Fibroblast of the aortic adventitia (primary cell): ENCODE measurements around the gene WDR38. TPM values are rescaled to one million over a fixed set of nuclear protein-coding genes. Genes with fewer than 3 reads are reported as not detected.

Experiments used
- DNase-seq: peaks from one replicate; pipeline ENCODE4 v3.0.0-alpha.2; 2010; ENCODE audit warnings: low read depth
- H3K4me3 ChIP-seq: 2 replicates; pipeline ENCODE4 v1.5.1; 2011; ENCODE audit warnings: low read depth, mild to moderate bottlenecking, control low read depth, low read length, moderate library complexity
- CTCF ChIP-seq: IDR thresholded peaks from 2 replicates; pipeline ENCODE4 v1.5.1; 2011; ENCODE audit warnings: mild to moderate bottlenecking, low read length, control low read depth, inconsistent platforms; ENCODE audit not compliant: insufficient read depth
- total RNA-seq: library from RNA; depleted of rRNA; stranded (reverse); fragments of >200 nt; gene quantifications from 2 replicates; pipeline ENCODE4 v1.2.3, GENCODE V29; 2012; ENCODE audit warnings: low replicate concordance

Gene WDR38
- total RNA-seq, 1 donor: not detected

DNA sequence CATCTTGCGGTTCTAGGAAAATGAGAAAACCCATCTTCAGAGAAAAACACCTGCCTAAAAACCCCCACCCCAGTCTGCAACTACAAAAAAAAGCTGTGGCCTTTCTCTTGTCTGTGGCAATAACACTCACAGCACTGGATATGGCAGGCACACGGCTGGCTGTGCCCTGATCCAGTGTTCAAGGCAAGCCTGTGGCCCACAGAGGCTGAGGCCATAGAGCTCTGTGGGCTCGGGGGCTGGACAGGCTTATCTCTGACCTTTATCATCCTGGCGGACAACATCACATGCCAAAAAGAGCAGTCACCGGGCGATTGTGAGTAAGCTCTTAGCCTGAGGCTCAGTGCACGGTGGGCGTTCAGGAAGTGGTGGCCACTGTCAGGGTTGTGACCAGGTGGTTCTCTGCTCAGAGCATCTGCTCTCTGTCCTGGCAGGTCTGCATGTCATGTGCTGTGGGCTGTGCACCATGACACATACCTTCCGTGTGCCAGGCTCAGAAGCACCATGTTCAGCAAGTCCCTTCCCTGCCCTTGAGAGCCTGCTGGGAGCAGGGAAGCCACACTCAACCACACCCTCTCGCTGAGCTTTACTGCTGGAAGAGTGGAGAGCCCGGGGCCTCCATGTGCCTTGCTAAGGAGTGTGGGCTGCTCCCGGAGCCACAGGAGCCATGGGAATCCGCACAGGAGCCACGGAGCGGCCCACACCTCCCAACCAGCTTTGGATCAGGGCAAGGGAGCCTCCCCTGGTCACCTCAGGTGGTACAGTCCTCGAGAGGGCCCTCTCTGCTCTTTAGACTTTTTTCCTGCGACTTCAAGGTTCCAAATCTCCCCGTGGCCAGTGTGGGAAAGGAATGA is 34.6 kb upstream of the WDR38 start:
- TF ChIP-seq CTCF: no peak
- peak; percentile 37 for DNase-seq
- no peak overlapping the region for H3K4me3 ChIP-seq

GRCh38 chr9:124820698-124821623 is 32.3 kb upstream of the WDR38 start:
- no peak for DNase-seq
- no peak for TF ChIP-seq CTCF
- no peak overlapping the region for H3K4me3 ChIP-seq

GRCh38 chr9:124828489-124829333 is 24.5 kb upstream of the WDR38 start:
- no peak for DNase-seq
- no peak overlapping the region for H3K4me3 ChIP-seq
- TF ChIP-seq CTCF: no peak

- TF ChIP-seq CTCF: no peak
- no peak overlapping the region for H3K4me3 ChIP-seq
- no peak for DNase-seq
These were observed 24.0 kb upstream of the WDR38 start for GRCh38 chr9:124829334-124829669.

GRCh38 chr9:124830593-124830992 is 22.7 kb upstream of the WDR38 start:
- DNase-seq: no peak
- no peak for TF ChIP-seq CTCF
- no peak overlapping the region for H3K4me3 ChIP-seq

- DNase-seq: no peak
- no peak overlapping the region for H3K4me3 ChIP-seq
- no peak for TF ChIP-seq CTCF
These were observed 21.5 kb upstream of the WDR38 start for GRCh38 chr9:124831642-124832364.
